NCI-H2227 treated with DMSO at 0.1 percent for 48 hours (cell line): ENCODE data around the gene SIRPA.
A peak's percentile ranks its signal among the peaks of the same experiment; 100 is the strongest.
"Not testable (repeated sequence)": the region's sequence is repeated elsewhere in the genome, so short reads cannot be mapped to it uniquely, and the experiment has no call there.

Experiments used
- DNase-seq: peaks from one replicate; lab custom pipeline; 2025; lab: John Stamatoyannopoulos, UW

SIRPA gene

DNA sequence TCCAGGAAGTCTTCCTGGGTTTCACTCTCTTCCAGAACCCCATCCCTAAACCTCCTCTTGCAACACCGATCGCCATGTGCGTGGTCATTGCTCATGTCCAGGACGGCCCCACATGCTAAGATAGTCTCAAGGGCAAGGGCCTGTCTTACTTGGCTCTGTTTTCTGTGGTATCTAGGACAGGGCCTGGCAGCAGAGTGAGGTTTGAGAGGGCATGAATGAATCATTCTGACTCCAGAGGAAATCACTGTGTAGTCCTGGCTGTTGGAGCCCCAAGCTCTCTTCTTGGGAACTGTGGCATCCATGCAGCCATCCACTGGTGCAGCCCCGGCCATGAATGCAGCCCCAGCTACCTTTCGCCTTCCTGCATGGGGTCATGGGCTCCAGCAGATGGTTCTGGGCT is 12.4 kb downstream of the SIRPA start:
- DNase-seq = no peak

DNA sequence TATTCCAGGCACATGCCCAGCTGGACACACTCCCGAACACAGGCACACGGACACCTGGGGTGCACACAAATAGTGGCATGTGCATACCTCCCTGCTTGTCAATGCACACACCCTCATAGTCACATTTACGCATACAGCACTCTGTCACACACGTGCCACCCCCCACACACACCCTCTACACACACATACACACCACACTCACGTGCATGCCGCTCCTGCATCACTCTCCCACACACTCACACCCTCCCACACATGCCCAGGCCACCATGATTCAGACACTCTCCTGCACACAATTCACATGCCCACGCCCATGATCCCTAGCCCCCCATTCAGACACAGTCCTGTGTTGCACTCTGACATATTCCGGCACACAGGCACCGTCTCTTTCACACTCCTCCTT is 13.0 kb downstream of the SIRPA start:
- DNase-seq = no peak

DNA sequence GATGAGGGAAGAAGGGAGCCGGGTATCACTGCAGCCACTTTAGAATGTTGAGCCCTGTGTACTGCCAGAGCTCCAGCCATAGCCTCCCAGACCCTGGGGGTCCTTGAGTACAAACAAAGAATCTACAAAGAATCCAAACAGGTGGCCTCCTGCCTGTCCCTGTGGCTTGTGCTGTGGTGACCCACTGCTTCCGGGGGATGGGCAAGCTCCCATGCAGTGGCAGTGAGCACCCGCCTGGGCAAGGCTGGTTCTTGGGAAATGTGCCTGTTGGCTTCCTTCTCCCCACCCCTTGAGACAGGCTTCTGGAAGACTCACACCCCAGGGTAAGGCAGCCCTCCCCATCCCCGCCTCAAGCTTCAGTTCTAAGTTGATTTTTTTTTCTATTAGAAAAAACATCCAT is 13.9 kb downstream of the SIRPA start:
- DNase-seq = no peak

DNA sequence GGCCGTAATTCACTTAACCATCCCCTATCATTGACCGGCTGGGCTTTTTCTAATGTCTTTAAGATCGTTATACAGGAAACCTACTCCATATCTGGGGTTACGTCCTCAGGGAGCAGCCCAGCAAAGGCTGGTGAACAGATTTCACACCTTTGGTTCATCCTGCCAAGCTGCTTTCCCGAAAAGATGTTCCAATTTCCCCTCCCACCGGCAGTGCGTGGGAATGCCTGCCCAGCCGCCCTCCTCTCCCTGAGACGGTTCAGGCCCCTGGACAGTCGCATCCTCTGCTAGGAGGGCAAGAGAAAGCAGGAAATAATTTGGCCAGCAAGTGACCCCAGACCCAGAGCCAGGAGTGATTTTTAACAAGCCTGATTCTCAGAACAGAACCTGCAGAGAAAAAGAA is 16.3 kb downstream of the SIRPA start:
- DNase-seq = no peak

DNA sequence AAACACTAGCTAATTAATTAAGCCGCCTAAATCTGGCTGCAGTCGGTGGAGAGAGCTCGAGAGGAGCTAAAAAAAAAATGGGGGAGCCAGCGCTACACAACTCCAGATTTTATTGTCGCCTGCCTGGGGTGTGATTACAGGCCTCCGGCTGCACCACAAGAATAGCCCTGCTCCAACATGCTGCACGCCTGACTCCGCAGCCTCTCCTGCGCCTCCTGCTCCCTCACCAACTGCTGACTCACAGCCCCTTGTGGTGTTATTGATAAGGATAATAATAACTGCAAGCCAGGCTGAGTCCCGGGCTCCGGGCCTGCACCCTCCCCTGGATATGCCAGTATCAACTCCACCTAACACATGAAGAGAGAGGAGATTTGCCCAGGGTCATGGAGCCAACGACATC is 16.8 kb downstream of the SIRPA start:
- peak; percentile 12 for DNase-seq

DNA sequence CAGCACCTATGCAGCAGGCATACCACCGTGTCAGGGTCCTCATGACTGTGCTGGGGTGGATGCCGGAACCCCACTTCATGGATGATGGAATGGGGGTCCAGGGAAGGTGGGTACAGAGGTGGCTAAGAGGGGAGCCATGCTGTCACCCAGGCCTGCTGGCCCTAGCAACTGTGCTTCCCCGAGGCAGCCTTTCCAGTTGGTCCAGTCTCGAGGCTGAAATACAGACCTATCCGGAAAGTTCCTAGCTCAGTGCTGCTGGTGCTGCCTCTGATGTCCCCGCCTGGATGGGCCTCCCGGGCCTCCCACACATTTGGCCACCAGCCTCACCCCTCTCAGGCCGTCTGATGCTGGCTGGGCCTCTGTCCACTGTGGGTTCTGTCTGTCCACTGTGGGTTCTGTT is 17.4 kb downstream of the SIRPA start:
- no peak for DNase-seq

DNA sequence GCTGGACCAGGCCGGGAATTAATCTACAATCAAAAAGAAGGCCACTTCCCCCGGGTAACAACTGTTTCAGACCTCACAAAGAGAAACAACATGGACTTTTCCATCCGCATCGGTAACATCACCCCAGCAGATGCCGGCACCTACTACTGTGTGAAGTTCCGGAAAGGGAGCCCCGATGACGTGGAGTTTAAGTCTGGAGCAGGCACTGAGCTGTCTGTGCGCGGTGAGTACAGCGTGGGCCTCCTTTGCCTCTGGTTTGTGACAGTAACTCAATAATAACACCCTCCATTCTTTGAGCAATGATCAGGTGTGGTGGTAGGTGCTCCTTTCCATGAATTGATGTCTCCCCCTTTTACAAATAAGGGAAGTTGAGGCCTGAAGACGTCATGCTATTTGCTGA is 20.0 kb downstream of the SIRPA start:
- not testable (repeated sequence) for DNase-seq

DNA sequence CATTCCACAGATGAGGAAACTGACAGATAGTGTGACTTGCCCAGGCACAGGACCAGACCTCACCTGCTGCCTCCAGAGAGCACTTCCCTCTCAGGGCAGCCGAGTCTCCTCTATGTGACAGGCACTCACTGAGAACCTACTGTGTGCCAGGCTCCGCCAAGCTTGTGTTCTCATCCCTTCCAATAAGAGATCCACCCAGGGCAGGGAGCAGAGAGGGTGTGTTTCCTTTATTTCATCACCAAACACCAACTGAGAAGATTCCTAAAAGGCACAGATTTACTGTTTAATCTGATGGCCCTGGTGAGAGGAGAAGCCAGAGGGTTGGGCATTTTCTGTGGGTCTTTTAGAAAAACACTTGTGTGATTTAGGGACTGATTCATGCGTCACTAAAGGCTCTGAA is 20.5 kb downstream of the SIRPA start:
- DNase-seq = no peak

DNA sequence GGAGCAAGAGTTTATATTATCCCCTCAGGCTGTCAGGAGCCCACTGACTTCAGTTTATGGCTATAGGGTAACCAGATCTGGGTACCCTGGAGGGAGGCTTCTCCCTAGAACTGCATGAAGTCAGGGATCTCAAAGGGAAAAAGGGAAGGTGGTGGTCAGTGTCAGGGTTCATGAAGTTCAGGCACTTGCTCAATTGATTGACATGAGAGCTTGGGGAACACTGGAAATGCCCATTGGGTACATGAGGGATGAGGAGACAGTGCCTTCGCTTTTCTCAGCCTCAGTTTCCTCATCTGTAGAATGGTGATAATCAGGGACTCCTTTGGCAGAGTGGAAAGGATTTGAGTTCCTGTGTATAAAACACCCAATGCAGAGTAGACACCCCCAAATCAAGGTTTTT is 22.6 kb downstream of the SIRPA start:
- DNase-seq = no peak

DNA sequence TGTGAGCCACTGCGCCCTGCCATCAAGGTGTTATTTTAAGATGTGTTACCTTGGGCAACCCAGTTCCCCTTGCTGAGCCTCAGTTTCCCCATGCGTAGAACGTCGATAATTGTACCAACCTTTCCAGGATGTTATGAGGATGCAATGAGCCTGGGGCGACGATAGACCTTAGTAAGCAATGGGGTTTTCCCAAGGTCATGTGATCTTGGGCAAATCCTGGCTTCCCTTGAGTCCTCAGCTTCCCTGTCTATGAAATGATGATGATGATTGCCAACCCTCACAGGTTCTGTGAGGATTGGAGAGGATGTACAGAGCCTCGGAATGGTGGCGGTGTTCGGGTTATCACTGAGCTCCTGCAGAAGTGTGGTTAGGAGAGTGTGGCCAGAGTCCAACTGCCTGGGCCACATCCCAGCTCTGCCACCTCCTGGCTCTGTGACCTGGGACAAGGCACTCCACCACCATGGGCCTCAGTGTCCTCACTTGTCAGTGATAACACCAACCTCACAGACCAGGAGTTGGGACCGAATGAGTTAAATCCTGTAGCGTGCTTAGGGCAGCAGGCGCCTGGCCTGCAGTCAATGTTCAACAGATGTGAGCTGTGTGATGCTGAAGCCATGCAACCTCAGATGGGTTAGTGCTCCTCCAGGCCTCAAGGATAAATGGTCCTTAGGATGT is 23.4 kb downstream of the SIRPA start:
- no peak for DNase-seq

DNA sequence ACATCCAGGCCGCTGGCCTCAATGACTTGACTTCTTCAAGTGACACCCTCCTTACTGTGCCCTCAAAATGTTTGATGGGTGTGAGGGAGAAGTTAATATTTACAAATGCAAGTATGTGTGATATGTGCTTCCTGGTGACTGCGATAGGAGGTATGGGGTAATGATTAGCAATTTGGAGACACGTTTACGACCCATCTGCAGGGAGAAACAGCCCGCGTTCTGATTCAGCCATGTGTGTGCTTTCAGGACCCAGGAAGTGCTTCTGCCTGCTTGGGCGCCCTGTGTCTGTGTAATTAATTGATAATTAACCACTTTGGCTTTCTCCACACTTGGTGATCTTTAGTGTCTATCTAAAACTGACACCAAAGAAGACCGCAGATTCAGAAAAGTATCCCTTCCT is 25.0 kb downstream of the SIRPA start:
- DNase-seq = no peak

DNA sequence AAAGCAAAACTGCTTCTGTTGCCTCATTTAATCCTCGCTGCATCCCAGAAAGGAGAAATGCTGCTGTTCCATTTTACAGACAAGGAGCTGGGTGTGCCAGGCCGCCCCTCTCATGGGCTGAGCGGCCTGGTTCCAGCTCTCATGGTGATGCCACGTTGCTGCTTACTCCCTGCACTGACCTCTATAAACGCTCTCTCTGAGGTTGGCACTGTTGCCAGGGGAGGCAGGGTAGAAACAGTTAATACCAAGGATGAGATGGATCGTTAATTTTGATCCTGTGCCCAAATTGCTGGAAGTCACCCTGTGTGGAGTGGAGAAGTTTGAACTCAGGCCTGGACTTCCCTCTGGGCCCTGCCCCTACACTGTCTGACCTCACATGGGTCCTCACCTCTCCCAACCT is 25.6 kb downstream of the SIRPA start:
- no peak for DNase-seq

DNA sequence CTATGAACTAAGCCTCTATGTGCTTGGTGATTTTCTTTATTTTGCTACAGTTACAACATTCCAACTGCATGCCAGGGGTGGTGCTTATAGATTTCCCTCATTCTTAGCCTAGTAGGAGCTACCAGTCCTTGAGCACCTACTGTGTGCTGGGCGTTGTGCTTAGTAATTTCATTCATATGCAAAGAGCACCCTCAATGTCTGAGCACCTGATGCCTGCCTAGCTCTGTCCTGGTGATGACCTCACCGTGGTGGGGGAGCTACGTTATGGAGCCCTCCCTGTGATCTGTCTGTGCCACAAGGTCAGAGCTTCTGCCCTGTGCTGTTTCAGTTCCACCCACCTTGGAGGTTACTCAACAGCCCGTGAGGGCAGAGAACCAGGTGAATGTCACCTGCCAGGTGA is 26.8 kb downstream of the SIRPA start:
- DNase-seq = not testable (repeated sequence)

DNA sequence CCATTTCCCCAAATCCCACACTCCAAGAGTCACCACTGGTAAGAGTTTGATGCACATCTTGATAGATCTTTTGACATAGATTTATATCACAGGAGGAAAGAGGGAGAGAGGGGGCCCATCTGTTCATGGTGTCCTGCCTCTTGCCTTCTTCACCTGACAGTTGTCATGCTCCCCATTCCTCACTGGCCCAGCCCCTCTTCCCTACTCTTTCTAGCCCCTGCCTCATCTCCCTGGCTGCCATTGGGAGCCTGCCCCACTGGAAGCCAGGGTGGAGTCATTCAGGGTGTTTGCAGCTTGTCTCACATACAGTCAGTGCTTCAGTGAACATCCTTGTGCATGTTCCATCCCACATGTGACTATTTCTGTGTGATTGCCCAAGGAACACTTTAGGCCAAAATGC is 27.6 kb downstream of the SIRPA start:
- DNase-seq = no peak

DNA sequence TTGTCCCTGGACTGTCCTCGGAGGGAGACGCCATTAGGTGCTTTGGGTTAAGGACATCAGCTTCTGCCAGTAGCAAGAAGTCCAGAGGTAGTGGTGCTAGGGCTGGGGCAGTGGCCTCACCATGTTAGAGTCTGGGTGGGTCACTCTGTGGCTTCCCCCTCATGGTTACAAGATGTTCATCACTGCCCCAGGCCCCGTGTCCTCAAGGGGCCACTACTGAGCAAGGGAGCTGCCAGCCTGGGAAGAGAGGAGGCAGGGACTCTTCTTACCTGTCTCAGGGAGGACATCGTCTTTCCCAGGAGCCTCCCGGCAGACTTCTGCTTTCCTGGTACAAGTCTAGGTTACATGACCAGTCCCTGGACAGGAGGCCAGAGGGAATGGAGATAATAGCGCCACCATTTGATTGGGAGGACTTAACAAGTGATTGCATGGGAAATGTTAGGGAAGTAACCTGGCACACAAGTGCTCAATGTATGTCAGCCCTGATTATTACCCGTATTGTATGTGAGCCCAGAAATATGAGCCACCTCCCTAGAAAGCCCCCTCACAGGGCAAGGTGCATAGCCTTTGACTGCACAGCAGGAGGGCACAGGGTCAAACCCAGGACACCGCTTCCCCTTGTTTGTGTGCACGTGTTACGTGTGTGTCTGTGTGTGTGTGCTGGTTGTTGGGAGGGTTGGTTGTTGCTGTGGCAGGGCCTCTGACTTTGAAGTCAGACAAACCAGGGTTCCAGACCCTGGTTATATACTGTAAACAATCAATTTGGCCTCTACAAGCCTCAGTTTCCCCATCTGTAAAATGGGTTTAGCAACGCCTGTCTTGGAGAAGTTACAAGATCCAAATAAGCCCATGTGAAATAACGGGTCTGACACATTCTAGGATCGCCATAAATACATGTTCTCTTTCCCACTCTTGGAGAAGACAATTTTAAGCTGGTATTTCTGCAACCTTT is 30.0 kb downstream of the SIRPA start:
- no peak for DNase-seq

DNA sequence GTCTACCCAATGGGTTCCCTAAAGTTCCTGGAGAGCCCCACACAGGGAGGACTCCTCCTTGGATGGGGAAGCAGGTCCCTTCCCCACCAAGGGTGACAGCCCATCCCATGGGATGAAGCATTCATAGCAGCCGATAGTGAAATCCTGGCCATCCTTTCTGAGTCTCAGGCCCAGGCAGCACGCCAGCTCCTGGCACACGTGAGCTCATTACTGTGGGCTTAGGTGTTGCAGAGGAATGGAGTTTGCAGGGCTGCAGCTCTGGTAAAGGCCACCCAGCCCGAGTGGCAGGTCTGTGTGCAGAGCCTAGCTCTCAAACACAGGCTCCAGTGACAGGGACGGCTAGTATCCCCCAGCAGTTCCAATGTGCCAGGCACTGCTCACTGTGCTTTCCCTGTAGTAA is 31.0 kb downstream of the SIRPA start:
- DNase-seq = no peak

DNA sequence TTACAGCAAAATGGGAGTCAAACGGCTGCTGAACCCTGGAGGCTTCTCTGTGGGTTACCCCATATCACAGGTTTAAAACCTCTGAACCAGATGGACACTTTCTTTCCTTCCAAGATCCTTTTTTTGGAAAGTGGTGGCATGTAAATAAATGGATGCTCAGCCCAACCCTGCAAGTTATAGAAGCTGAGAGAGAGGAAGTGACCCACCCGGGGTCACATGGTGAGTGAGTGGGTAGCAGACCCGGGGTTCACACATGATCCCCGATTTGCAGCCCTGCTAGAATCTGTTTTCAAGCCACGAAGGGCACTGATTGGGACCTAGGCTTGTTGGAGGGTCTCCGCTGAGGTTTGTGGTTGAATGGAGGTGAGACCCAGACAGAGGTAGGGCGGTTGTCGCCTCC is 32.0 kb downstream of the SIRPA start:
- no peak for DNase-seq

DNA sequence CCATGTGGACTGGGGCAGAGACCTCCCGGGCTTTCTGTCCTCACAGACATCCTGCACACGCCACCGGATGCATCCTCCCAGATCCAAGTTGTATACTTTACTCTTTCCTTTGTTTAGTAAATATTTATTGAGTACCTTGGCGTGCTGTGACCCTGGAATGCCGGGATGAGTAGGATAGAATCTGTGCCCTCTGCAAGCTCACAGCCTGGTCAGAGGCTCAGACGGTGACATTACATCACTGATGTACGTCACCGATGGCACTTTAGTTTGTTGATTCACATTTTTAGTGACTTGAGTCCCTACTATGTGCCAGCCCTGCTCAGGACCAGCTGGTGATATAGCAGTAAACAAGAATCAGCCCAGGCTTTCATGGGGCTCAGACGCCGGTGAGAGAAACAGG is 32.9 kb downstream of the SIRPA start:
- DNase-seq = no peak

DNA sequence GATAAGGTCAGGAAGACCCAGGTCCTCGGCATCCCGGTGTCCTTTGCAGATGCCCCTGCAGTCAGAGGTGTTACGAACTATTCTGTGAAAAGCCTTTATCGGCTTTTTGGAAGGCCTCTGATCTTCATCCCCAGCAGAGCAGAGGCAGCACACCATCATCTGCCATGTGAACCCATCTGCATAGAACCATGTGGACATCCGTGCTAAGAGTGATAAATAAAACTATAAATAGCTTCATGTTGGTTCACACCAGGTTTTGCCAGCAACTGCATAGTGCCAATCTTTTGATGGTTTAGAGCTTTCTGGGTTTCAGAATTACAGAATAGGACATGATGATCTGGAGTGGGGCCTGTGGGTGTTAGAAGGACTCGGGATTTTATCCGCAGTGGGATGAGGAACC is 33.6 kb downstream of the SIRPA start:
- DNase-seq = no peak

DNA sequence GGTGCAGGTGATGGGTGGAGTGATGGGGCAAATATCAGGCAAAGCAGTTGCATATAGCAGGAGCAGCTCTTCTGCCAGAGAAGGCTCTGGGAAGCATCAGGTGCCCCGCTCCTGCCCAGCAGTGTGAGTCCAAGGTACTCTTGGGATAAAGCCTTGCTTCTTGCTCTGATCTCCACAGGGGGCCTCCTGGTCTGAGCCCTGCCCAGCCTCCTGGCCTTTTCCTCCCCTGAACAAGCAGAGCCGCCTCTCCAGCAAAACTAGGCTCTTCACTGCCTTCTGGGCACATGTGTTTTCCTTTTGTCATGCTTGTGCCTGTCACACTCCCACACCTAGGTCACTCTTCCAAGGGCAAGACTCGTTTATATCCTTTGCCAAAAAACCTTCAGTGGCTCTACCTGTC is 34.3 kb downstream of the SIRPA start:
- no peak for DNase-seq

DNA sequence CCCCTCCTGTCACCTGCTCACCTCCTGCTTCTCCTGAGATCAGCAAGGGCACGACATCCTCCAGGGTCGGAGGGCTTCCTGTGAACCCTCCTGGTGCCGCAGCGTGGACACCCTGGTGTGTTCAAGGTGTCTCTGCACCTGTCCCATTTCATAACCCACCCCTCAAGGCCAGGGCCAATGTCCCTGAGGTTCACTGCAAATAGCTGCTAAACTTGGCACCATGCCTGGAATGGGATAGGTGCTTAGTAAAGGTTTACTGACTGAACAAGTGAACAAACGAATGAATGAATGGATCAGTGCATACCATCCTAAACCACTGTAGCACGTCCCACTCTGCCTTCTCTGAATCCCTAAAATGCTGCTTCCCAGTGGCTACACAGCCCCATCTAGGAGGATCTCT is 35.0 kb downstream of the SIRPA start:
- DNase-seq = no peak

DNA sequence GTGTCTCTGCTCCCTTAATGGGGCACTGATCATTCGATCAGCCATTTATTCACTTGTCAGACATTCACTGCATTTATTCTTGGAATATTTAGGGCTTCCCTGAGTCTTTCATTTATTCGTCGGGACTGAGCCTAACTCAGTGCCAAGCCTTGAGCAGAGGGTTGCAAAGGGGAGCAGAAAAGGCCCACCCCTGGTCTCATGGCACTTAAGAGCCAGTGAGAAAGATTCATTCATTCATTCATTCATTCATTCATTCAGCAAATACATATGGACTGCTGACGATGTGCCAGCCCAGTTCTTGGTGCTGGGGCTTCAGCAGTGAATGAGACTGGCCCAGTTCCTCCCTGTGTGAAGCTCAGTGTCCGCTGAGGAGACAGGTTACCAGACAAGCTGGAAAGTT is 36.6 kb downstream of the SIRPA start:
- DNase-seq = no peak

DNA sequence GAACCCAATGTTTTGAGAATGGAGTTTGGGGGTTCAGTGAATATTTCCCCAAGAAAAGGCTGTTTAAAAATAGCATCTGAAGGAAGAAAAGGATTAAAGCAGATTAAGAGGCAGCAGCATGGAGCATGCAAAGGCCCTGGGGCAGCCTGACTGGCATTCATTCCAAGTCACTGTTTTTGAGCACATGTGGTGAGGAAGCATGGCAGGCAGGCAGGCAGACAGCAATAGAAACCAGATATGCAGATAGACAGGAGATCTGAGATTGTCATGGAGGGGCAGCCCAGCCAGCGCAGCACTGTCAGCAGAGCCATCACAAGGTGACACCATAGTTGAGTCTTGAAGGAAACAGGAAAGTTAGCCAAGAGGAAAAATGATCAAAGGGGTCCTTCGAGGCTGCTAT is 37.8 kb downstream of the SIRPA start:
- DNase-seq = no peak

DNA sequence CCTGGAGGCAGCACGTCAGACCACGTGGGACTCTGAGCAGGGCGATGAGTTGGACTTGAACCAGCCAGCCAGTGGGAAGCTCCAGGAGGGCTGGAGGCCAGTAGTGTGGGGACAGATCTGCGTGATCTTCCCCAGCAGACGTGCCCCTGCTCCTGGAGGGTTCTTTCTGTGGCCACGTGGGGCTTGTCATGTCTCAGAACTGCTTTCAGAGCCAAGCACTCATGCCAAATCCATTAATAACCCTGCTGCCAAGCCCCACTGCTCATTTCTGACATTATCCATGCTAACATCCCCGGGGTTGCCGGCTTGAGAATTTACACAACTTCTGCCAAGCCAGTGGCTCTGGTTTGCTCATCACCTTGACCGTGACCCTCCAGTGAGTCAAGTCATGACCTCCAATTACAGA is 38.3 kb downstream of the SIRPA start:
- no peak for DNase-seq
